Tibial artery (tissue), 4 donors: ENCODE data around the gene ARHGEF11.

ENCODE experiments used
- DNase-seq, 2 donors: peaks; one replicate each; pipeline ENCODE4 v3.0.0-alpha.2; 2019
- H3K27ac ChIP-seq, 2 donors: fragments of 200-600 bp; sonication (generic) in 1 of 2; 1 replicate in 1 of 2; 2 replicates in 1 of 2; pipeline ENCODE4 v1.5.1; 2018 to 2019; ENCODE audit warnings: mild to moderate bottlenecking in 1 of 2
- H3K27me3 ChIP-seq, 2 donors: fragments of 200-600 bp; sonication (generic) in 1 of 2; one replicate each; pipeline versions ENCODE4 v1.5.1 to v1.6.0; 2016 to 2019
- H3K36me3 ChIP-seq, 3 donors: fragments of 200-600 bp; sonication (generic) in 2 of 3; one replicate each; pipeline ENCODE4 v1.5.1; 2016 to 2019; ENCODE audit warnings: mild to moderate bottlenecking in 2 of 3
- H3K4me1 ChIP-seq, 4 donors: fragments of 200-600 bp; sonication (generic) in 2 of 4; 1 replicate in 3 of 4; 2 replicates in 1 of 4; pipeline ENCODE4 v1.5.1; 2016 to 2019
- H3K4me3 ChIP-seq, 2 donors: fragments of 200-600 bp; sonication (generic) in 1 of 2; 1 replicate in 1 of 2; 2 replicates in 1 of 2; pipeline ENCODE4 v1.5.1; 2018 to 2019; ENCODE audit warnings: mild to moderate bottlenecking in 2 of 2
- H3K9me3 ChIP-seq, 3 donors: fragments of 200-600 bp; sonication (generic) in 1 of 3; one replicate each; pipeline ENCODE4 v1.5.1; 2016 to 2019
- intact Hi-C: fragments of 100-400 bp; cut with DNase I; formaldehyde crosslinking; loops from one replicate; pipeline ENCODE4 v1.15.0; 2023; ENCODE audit warnings: low total_unique reads
- TF ChIP-seq, protein P1 (sequence below), 2 experiments: fragments of 200-600 bp in 1 of 2; fragments of 450-650 bp in 1 of 2; IDR thresholded peaks; one replicate each; pipeline ENCODE4 v1.5.1; 2017 to 2019; ENCODE audit warnings: antibody characterized with exemption in 2 of 2, mild to moderate bottlenecking in 1 of 2, moderate library complexity in 1 of 2

ARHGEF11 gene

DNA sequence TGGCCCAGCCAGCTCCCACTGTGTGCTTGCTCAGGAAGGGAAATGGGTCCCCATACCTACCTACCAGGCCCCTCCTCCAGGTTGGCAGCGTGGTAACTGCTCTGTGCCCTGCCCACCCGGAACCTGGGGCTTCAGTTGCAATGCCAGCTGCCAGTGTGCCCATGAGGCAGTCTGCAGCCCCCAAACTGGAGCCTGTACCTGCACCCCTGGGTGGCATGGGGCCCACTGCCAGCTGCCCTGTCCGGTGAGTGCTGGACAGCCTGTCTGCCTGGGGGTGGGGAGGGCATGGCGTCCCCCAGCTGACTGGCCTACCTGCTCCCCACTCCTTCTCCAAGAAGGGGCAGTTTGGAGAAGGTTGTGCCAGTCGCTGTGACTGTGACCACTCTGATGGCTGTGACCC lies 135.9 kb downstream of the ARHGEF11 start:
- no peaks in the 10 kb centered on the region for H3K27me3 ChIP-seq
- TF ChIP-seq, protein P1, sequence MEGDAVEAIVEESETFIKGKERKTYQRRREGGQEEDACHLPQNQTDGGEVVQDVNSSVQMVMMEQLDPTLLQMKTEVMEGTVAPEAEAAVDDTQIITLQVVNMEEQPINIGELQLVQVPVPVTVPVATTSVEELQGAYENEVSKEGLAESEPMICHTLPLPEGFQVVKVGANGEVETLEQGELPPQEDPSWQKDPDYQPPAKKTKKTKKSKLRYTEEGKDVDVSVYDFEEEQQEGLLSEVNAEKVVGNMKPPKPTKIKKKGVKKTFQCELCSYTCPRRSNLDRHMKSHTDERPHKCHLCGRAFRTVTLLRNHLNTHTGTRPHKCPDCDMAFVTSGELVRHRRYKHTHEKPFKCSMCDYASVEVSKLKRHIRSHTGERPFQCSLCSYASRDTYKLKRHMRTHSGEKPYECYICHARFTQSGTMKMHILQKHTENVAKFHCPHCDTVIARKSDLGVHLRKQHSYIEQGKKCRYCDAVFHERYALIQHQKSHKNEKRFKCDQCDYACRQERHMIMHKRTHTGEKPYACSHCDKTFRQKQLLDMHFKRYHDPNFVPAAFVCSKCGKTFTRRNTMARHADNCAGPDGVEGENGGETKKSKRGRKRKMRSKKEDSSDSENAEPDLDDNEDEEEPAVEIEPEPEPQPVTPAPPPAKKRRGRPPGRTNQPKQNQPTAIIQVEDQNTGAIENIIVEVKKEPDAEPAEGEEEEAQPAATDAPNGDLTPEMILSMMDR (IDR thresholded peaks at IDR 0.05) = no peak
- H3K9me3 ChIP-seq = no peaks in the 10 kb centered on the region
- no peak overlapping the region for H3K27ac ChIP-seq
- peaks cover 0 to 4% (median 2%) of the 10 kb centered on the region in 4 donors for H3K4me1 ChIP-seq
- H3K4me3 ChIP-seq = no peak overlapping the region
- no peak for DNase-seq
- peaks cover 62 to 88% (median 78%) of the 10 kb centered on the region in 3 donors for H3K36me3 ChIP-seq
- intact Hi-C loops = no loop called here

DNA sequence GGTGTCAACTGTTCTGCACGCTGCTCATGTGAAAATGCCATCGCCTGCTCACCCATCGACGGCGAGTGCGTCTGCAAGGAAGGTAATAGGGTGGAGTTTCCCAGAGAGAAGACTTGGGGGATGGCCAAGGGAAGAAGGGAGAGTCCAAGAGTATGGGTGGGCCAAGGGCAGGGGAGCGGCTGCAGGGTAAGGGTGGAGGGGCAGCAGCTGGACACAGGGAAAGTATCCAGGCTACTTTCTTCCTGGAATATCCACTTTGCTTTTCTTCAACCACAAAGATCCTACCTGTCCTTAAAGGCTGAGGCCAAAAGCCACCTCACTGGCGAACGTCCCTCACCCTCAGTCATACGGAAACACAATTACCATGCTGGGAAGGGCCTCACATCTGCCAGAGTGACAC lies 136.6 kb downstream of the ARHGEF11 start:
- intact Hi-C loops = no loop called here
- no peak overlapping the region for H3K4me3 ChIP-seq
- no peak for DNase-seq
- peaks cover 0 to 5% (median 3%) of the 10 kb centered on the region in 4 donors for H3K4me1 ChIP-seq
- TF ChIP-seq, protein P1 (IDR thresholded peaks at IDR 0.05) = no peak
- peaks cover 55 to 87% (median 71%) of the 10 kb centered on the region in 3 donors for H3K36me3 ChIP-seq
- no peaks in the 10 kb centered on the region for H3K27me3 ChIP-seq
- no peak overlapping the region for H3K27ac ChIP-seq
- no peaks in the 10 kb centered on the region for H3K9me3 ChIP-seq

DNA sequence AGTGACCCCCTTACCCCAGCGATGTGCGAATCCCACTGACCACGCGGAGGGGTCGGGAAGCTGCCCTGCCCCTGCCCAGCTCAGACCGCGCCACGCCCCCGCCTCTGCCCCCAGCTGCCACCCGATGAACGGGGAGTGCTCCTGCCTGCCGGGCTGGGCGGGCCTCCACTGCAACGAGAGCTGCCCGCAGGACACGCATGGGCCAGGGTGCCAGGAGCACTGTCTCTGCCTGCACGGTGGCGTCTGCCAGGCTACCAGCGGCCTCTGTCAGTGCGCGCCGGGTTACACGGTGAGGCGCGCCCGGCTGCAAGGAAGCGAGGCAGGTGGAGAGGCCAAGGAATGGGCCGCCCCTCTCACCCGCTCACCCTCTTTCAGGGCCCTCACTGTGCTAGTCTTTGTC lies 137.0 kb downstream of the ARHGEF11 start:
- peaks cover 0 to 9% (median 4%) of the 10 kb centered on the region in 4 donors for H3K4me1 ChIP-seq
- DNase-seq = no peak
- H3K27ac ChIP-seq = no peak overlapping the region
- H3K4me3 ChIP-seq = no peak overlapping the region
- TF ChIP-seq, protein P1 (IDR thresholded peaks at IDR 0.05) = no peak
- intact Hi-C loops = no loop called here
- no peaks in the 10 kb centered on the region for H3K9me3 ChIP-seq
- H3K27me3 ChIP-seq = no peaks in the 10 kb centered on the region
- peaks cover 52 to 87% (median 67%) of the 10 kb centered on the region in 3 donors for H3K36me3 ChIP-seq

DNA sequence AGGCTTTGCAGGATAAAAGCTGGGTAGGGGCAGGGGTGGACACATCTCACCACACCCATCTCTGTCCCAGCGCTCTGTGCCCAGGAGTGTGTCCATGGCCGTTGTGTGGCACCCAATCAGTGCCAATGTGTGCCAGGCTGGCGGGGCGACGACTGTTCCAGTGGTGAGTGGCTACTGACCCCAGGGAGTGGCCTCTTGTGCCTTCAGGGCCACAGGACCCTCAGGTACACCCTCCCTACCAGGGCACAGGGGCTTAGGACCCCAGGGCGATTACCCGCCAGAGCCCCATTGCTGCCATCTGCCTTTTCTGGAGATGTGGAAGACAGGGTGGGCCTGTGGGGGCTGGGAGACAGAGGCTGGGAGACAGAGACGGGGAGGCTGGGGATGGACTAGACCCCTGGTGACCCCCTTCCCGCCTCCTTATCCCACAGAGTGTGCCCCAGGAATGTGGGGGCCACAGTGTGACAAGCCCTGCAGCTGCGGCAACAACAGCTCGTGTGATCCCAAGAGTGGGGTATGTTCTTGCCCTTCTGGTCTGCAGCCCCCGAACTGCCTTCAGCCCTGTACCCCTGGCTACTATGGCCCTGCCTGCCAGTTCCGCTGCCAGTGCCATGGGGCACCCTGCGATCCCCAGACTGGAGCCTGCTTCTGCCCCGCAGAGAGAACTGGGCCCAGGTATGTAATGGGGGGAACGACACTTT lies 139.2 kb downstream of the ARHGEF11 start:
- Histone ChIP-seq H3K4me3 (no peak overlapping the region), H3K36me3 (peaks cover 36 to 69% (median 45%) of the 10 kb centered on the region in 3 donors), H3K4me1 (peaks cover 0 to 22% (median 12%) of the 10 kb centered on the region in 4 donors), H3K9me3 (no peaks in the 10 kb centered on the region), H3K27me3 (no peaks in the 10 kb centered on the region), H3K27ac (no peak overlapping the region)
- TF ChIP-seq, protein P1 (IDR thresholded peaks at IDR 0.05) = no peak
- intact Hi-C loops = no loop called here
- DNase-seq = no peak

DNA sequence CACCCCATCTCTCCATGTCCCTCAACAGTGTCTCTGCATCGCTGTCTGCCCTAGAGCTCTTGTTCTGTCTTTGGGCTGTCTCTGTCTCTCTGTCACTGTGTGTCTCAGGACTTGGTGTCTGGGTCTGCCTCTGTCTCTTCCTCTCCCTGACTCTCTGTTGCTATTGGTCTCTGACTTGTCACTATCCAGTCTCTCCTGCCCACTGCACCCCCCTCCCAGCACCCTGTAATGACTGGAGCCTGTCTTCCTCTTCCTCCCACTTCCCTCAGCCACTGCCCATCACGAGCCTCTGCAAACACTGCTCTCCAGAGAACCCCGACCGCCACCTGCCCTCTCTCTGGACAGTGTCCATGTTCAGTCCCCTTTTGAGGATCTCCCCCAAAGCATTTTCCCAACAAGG lies 139.9 kb downstream of the ARHGEF11 start:
- Histone ChIP-seq H3K36me3 (peaks cover 36 to 69% (median 43%) of the 10 kb centered on the region in 3 donors), H3K9me3 (no peaks in the 10 kb centered on the region), H3K27me3 (no peaks in the 10 kb centered on the region), H3K4me1 (peaks cover 0 to 29% (median 18%) of the 10 kb centered on the region in 4 donors), H3K4me3 (no peak overlapping the region), H3K27ac (no peak overlapping the region)
- intact Hi-C loops = no loop called here
- TF ChIP-seq, protein P1 (IDR thresholded peaks at IDR 0.05) = no peak
- DNase-seq = no peak
